Measurements from ENCODE around the gene CHRNA9. TPM values are rescaled to one million over a fixed set of nuclear protein-coding genes. Genes with fewer than 3 reads are reported as not detected.
"Not testable (repeated sequence)": the region's sequence is repeated elsewhere in the genome, so short reads cannot be mapped to it uniquely, and the experiment has no call there.

CHRNA9 gene
- total RNA-seq, 1 donor, result 0.36 TPM

DNA sequence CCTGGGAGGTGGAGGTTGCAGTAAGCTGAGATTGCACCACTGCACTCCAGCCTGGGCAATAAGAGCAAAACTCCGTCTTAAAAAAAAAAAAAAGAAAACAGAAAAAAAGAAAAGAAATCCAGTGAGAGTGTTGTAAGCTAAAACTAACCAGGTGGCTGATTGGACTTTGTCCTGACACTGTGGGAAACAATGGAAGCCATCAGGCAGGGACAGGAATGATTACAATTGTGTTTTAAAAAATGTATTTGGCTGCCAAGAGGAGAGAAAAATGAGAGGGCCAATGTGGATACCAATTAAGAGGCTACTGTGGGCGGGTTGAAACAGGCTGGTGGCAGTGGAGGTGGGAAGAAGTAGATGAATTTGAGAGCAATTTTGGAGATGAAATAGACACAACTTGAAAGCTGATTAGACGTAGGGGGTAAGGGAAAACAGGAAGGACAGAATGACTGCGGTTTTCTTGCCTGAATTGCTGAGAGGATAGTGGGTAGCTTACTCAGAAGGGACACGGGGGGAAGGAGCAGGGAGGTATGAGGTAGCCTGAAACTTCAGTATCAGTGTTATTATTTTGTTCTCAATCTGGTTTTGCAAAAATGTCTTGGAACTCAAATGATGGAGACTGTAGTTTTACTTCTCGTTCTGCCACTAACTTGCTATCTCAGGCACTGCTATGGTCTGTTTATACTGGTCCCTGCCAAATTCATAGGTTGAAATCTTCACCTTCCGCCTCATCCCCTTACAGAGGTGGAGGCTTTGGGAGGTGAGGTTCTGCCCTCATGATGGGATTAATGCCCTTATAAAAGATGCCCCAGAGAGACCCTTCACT, 45.6 kb upstream of the CHRNA9 start:
- Histone ChIP-seq H3K36me3 (ENCODE audit: insufficient read depth, low read length) (no peaks in the 10 kb centered on the region), H3K4me2 (ENCODE audit: insufficient read depth, low read length) (no peak overlapping the region), H3K27me3 (ENCODE audit: insufficient read depth, low read length) (no peaks in the 10 kb centered on the region), H3K79me2 (ENCODE audit: insufficient read depth, low read length) (no peaks in the 10 kb centered on the region), H3K9me3 (ENCODE audit: low read depth, low read length) (no peaks in the 10 kb centered on the region), H2AFZ (ENCODE audit: low read length) (no peak overlapping the region), H3K4me1 (ENCODE audit: insufficient read depth, low read length) (no peaks in the 10 kb centered on the region), H3K27ac (ENCODE audit: low read depth, low read length) (no peak overlapping the region), H4K20me1 (ENCODE audit: insufficient read depth, low read length) (no peaks in the 10 kb centered on the region), H3K4me3 (ENCODE audit: insufficient read depth, low read length) (no peak overlapping the region)
- TF ChIP-seq, protein P1, sequence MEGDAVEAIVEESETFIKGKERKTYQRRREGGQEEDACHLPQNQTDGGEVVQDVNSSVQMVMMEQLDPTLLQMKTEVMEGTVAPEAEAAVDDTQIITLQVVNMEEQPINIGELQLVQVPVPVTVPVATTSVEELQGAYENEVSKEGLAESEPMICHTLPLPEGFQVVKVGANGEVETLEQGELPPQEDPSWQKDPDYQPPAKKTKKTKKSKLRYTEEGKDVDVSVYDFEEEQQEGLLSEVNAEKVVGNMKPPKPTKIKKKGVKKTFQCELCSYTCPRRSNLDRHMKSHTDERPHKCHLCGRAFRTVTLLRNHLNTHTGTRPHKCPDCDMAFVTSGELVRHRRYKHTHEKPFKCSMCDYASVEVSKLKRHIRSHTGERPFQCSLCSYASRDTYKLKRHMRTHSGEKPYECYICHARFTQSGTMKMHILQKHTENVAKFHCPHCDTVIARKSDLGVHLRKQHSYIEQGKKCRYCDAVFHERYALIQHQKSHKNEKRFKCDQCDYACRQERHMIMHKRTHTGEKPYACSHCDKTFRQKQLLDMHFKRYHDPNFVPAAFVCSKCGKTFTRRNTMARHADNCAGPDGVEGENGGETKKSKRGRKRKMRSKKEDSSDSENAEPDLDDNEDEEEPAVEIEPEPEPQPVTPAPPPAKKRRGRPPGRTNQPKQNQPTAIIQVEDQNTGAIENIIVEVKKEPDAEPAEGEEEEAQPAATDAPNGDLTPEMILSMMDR (IDR thresholded peaks at IDR 0.05; ENCODE audit: extremely low read depth, low read depth, low read length), result no peak
- no peak for DNase-seq (ENCODE audit: insufficient read length, low spot score, missing footprints)

DNA sequence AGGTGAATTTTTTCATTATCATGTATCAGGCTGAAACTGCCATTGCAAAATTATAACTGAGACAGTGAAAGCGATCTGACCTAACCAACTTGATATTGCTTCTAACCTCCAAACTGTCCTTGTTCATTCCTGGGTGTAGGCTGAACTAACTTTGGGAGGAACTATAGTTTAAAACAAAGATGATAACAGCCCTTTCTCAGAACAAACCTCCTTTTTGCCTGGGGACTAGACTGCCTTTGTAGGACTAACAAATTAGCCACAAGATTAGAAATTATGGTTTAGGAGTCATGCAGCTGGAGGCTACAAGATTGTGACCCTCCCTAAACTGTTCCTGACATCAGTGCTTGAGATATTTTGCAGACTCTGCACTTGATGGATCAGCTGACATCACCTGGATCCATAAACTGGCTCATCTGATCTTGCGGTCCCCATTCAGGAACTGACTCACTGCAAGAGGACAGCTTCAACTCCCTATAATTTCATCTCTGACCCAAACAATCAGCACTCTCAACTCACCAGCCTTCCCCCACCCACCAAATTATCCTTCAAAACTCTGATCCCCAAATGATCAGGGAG, 44.4 kb upstream of the CHRNA9 start:
- H4K20me1 ChIP-seq (ENCODE audit: insufficient read depth, low read length); H3K4me1 ChIP-seq (ENCODE audit: insufficient read depth, low read length); H3K79me2 ChIP-seq (ENCODE audit: insufficient read depth, low read length); H3K9me3 ChIP-seq (ENCODE audit: low read depth, low read length); H3K4me3 ChIP-seq (ENCODE audit: insufficient read depth, low read length); H2AFZ ChIP-seq (ENCODE audit: low read length); H3K27ac ChIP-seq (ENCODE audit: low read depth, low read length); DNase-seq (ENCODE audit: insufficient read length, low spot score, missing footprints); H3K4me2 ChIP-seq (ENCODE audit: insufficient read depth, low read length); H3K27me3 ChIP-seq (ENCODE audit: insufficient read depth, low read length); H3K36me3 ChIP-seq (ENCODE audit: insufficient read depth, low read length): not testable (repeated sequence)

DNA sequence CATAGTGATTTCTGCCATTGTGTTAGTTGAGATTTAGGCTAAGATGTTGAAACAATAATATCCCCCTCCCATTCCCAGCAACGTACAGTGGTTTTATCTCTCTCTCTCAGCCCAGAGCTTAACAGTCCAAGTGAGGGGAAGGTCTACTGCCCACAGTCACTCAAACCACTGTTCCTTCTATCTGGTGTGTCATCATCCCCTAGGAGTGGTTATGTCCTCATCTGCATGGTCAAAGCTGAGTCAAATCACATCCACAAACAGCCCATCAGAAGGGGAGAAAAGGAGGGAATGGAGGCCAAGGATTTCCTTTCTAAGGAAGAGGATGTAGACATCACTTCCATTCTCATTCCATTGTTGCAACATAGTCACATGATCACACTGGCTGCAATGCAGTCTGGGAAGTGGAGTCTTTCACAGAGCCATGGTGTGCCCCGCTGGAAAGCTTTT, 42.8 kb upstream of the CHRNA9 start:
- Histone ChIP-seq H3K36me3 (ENCODE audit: insufficient read depth, low read length) (no peaks in the 10 kb centered on the region), H3K4me3 (ENCODE audit: insufficient read depth, low read length) (no peak overlapping the region), H2AFZ (ENCODE audit: low read length) (peak overlapping the region; percentile 90), H3K4me1 (ENCODE audit: insufficient read depth, low read length) (no peaks in the 10 kb centered on the region), H3K79me2 (ENCODE audit: insufficient read depth, low read length) (no peaks in the 10 kb centered on the region), H3K4me2 (ENCODE audit: insufficient read depth, low read length) (no peak overlapping the region), H3K27me3 (ENCODE audit: insufficient read depth, low read length) (no peaks in the 10 kb centered on the region), H3K27ac (ENCODE audit: low read depth, low read length) (no peak overlapping the region), H4K20me1 (ENCODE audit: insufficient read depth, low read length) (no peaks in the 10 kb centered on the region), H3K9me3 (ENCODE audit: low read depth, low read length) (no peaks in the 10 kb centered on the region)
- DNase-seq (ENCODE audit: insufficient read length, low spot score, missing footprints), result peak; percentile 50
- TF ChIP-seq, protein P1 (IDR thresholded peaks at IDR 0.05; ENCODE audit: extremely low read depth, low read depth, low read length), result no peak

DNA sequence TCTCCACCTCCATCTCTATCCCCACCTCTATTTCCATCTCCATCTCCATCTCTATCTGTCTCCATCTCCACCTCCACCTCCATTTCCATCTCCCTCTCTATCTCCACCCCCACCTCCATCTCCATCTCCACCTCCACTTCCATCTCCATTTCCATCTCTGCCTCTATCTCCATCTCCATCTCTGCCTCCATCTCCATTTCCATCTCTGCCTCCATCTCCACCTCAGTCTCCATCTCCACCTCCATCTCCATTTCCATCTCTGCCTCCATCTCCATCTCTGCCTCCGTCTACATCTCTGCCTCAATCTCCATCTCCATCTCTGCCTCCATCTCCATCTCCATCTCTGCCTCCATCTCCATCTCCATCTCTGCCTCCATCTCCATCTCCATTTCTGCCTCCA, 40.8 kb upstream of the CHRNA9 start:
- TF ChIP-seq, protein P1 (IDR thresholded peaks at IDR 0.05; ENCODE audit: extremely low read depth, low read depth, low read length), result no peak
- H3K36me3 ChIP-seq (ENCODE audit: insufficient read depth, low read length), result no peaks in the 10 kb centered on the region
- no peaks in the 10 kb centered on the region for H3K4me1 ChIP-seq (ENCODE audit: insufficient read depth, low read length)
- no peaks in the 10 kb centered on the region for H4K20me1 ChIP-seq (ENCODE audit: insufficient read depth, low read length)
- no peak for DNase-seq (ENCODE audit: insufficient read length, low spot score, missing footprints)
- no peaks in the 10 kb centered on the region for H3K79me2 ChIP-seq (ENCODE audit: insufficient read depth, low read length)
- no peak overlapping the region for H3K4me2 ChIP-seq (ENCODE audit: insufficient read depth, low read length)
- H3K9me3 ChIP-seq (ENCODE audit: low read depth, low read length), result no peaks in the 10 kb centered on the region
- H3K27me3 ChIP-seq (ENCODE audit: insufficient read depth, low read length), result no peaks in the 10 kb centered on the region
- no peak overlapping the region for H2AFZ ChIP-seq (ENCODE audit: low read length)
- no peak overlapping the region for H3K27ac ChIP-seq (ENCODE audit: low read depth, low read length)
- H3K4me3 ChIP-seq (ENCODE audit: insufficient read depth, low read length), result no peak overlapping the region

DNA sequence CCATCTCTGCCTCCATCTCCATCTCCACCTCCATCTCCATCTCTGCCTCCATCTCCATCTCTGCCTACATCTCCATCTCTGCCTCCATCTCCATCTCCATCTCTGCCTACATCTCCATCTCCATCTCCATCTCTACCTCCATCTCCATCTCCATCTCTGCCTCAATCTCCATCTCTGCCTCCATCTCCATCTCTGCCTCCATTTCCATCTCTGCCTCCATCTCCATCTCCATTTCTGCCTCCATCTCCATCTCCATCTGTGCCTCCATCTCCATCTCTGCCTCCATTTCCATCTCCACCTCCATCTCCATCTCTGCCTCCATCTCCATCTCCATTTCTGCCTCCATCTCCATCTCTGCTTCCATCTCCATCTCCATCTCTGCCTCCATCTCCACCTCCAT, 40.1 kb upstream of the CHRNA9 start:
- DNase-seq (ENCODE audit: insufficient read length, low spot score, missing footprints); H3K4me2 ChIP-seq (ENCODE audit: insufficient read depth, low read length); H4K20me1 ChIP-seq (ENCODE audit: insufficient read depth, low read length); H3K27ac ChIP-seq (ENCODE audit: low read depth, low read length); H2AFZ ChIP-seq (ENCODE audit: low read length); H3K36me3 ChIP-seq (ENCODE audit: insufficient read depth, low read length); H3K9me3 ChIP-seq (ENCODE audit: low read depth, low read length); H3K27me3 ChIP-seq (ENCODE audit: insufficient read depth, low read length); H3K4me1 ChIP-seq (ENCODE audit: insufficient read depth, low read length); H3K4me3 ChIP-seq (ENCODE audit: insufficient read depth, low read length); H3K79me2 ChIP-seq (ENCODE audit: insufficient read depth, low read length): not testable (repeated sequence)

Measured in osteoblast (primary cell).